Keratinocyte (primary cell): ENCODE results near the gene PCNX1. TPM values are rescaled to one million over a fixed set of nuclear protein-coding genes. Genes with fewer than 3 reads are reported as not detected.

ENCODE experiments used
- DNase-seq: peaks from one replicate; pipeline ENCODE4 v3.0.0-alpha.2; 2011; ENCODE audit warnings: low read depth, missing footprints, low spot score
- FAIRE-seq: peaks from 2 replicates; lab custom pipeline; 2011; peaks lifted over from hg19 to GRCh38; lab: Jason Lieb, UNC
- H2AFZ ChIP-seq: 2 replicates; pipeline ENCODE4 v1.6.0; 2012; ENCODE audit warnings: low read length, control low read depth, inconsistent platforms; ENCODE audit not compliant: control insufficient read depth
- H3K27ac ChIP-seq: 2 replicates; pipeline ENCODE4 v1.5.1; 2011; ENCODE audit warnings: low read length; ENCODE audit not compliant: control insufficient read depth, insufficient read depth
- H3K27me3 ChIP-seq: 3 replicates; pipeline ENCODE4 v1.6.0; 2011; ENCODE audit warnings: low read length; ENCODE audit not compliant: control insufficient read depth, insufficient read depth; ENCODE audit errors: extremely low read depth
- H3K36me3 ChIP-seq, 2 experiments: 2 replicates in 1 of 2; 3 replicates in 1 of 2; pipeline ENCODE4 v1.5.1; 2011; ENCODE audit warnings: low read length in 2 of 2, mild to moderate bottlenecking in 1 of 2; ENCODE audit not compliant: control insufficient read depth in 2 of 2, insufficient read depth in 2 of 2; ENCODE audit errors: extremely low read depth in 1 of 2
- H3K4me1 ChIP-seq: 3 replicates; pipeline ENCODE4 v1.5.1; 2011; ENCODE audit warnings: low read length; ENCODE audit not compliant: control insufficient read depth, insufficient read depth; ENCODE audit errors: extremely low read depth
- H3K4me2 ChIP-seq: 3 replicates; pipeline ENCODE4 v1.6.0; 2011; ENCODE audit warnings: low read depth, low read length; ENCODE audit not compliant: control insufficient read depth, insufficient read depth; ENCODE audit errors: extremely low read depth
- H3K4me3 ChIP-seq, 3 experiments: fragments of 200-600 bp in 1 of 3; sonication (generic) in 1 of 3; 2 replicates in 2 of 3; 3 replicates in 1 of 3; pipeline ENCODE4 v1.5.1; 2011 to 2016; ENCODE audit warnings: low read length in 3 of 3, mild to moderate bottlenecking in 3 of 3, control low read depth in 2 of 3, inconsistent platforms in 1 of 3, low read depth in 1 of 3, mixed read lengths in 1 of 3, mixed run types in 1 of 3, moderate library complexity in 1 of 3; ENCODE audit not compliant: control insufficient read depth in 2 of 3, insufficient read depth in 2 of 3; ENCODE audit errors: extremely low read depth in 1 of 3
- H3K79me2 ChIP-seq: 2 replicates; pipeline ENCODE4 v1.6.0; 2012; ENCODE audit warnings: low read length; ENCODE audit not compliant: control insufficient read depth, insufficient read depth
- H3K9ac ChIP-seq: 3 replicates; pipeline ENCODE4 v1.6.0; 2011; ENCODE audit warnings: low read length; ENCODE audit not compliant: control insufficient read depth, insufficient read depth; ENCODE audit errors: extremely low read depth
- H3K9me1 ChIP-seq: 3 replicates; pipeline ENCODE4 v1.6.0; 2011; ENCODE audit warnings: low read length; ENCODE audit not compliant: control insufficient read depth, insufficient read depth; ENCODE audit errors: extremely low read depth
- H3K9me3 ChIP-seq: 2 replicates; pipeline ENCODE4 v1.5.1; 2012; ENCODE audit warnings: low read depth, low read length; ENCODE audit not compliant: control insufficient read depth
- H4K20me1 ChIP-seq: 3 replicates; pipeline ENCODE4 v1.6.0; 2011; ENCODE audit warnings: low read length; ENCODE audit not compliant: control insufficient read depth, insufficient read depth; ENCODE audit errors: extremely low read depth
- CTCF ChIP-seq, 3 experiments: IDR thresholded peaks in 1 of 3; conservative IDR thresholded peaks in 1 of 3; optimal IDR thresholded peaks in 1 of 3; 2 replicates in 2 of 3; 3 replicates in 1 of 3; pipeline versions ENCODE3 to v1.5.1; 2011; ENCODE audit warnings: low read length in 3 of 3, mild to moderate bottlenecking in 3 of 3, moderate library complexity in 2 of 3, control low read depth in 1 of 3, inconsistent platforms in 1 of 3; ENCODE audit not compliant: insufficient read depth in 2 of 3; ENCODE audit errors: extremely low read depth in 1 of 3
- EZH2 ChIP-seq: IDR thresholded peaks from one replicate; pipeline ENCODE4 v1.6.1; 2012; ENCODE audit warnings: inconsistent platforms, mild to moderate bottlenecking, low read length, moderate library complexity
- dilution Hi-C: fragments of 300-500 bp; cut with MboI; formaldehyde crosslinking; loops from one replicate; pipeline ENCODE4 v1.7.0; 2020; ENCODE audit warnings: low sequenced_read_pairs; ENCODE audit not compliant: extremely low pct_ligation_motif_present
- polyA plus RNA-seq, 5 experiments: library from polyadenylated mRNA; depleted of rRNA in 3 of 5; stranded (reverse) in 3 of 5; stranded (forward) in 1 of 5; unstranded in 1 of 5; fragments of >200 nt; gene quantifications; 1 replicate in 1 of 5; 2 replicates in 3 of 5; 3 replicates in 1 of 5; pipeline versions ENCODE4 v1.2.1 to v1.2.3, GENCODE V29; 2011 to 2012; ENCODE audit warnings: missing spikeins in 2 of 5, low read depth in 1 of 5, low replicate concordance in 1 of 5

The PCNX1 gene
- polyA plus RNA-seq, 1 donor (not counting 4 experiments of a cell fraction or from before 2014, with no cell fraction given), result 39.8 TPM

- Histone ChIP-seq H4K20me1 (no peaks in the 10 kb centered on the region), H3K9me1 (no peaks in the 10 kb centered on the region), H2AFZ (no peak overlapping the region), H3K36me3 (no peaks in the 10 kb centered on the region), H3K27ac (no peak overlapping the region), H3K4me3 (no peak overlapping the region), H3K79me2 (no peaks in the 10 kb centered on the region), H3K9me3 (peaks cover 6% of the 10 kb centered on the region), H3K4me2 (no peak overlapping the region), H3K4me1 (no peaks in the 10 kb centered on the region), H3K9ac (no peak overlapping the region), H3K27me3 (no peaks in the 10 kb centered on the region)
- dilution Hi-C loops, result no loop called here
- TF ChIP-seq CTCF (optimal IDR thresholded peaks at IDR 0.05 in 1 of 3, IDR thresholded peaks at IDR 0.05 in 1 of 3, conservative IDR thresholded peaks at IDR 0.05 in 1 of 3; ENCODE audit: extremely low read depth in 1 of 3, insufficient read depth in 2 of 3, low read length in 3 of 3) (no peak), EZH2 (no peak)
- DNase-seq, result no peak
- FAIRE-seq, result no peak
Observed at GRCh38 chr14:71155743-71156142, 248.5 kb downstream of the PCNX1 start.

- no peak overlapping the region for H3K4me2 ChIP-seq
- H2AFZ ChIP-seq, result no peak overlapping the region
- no peaks in the 10 kb centered on the region for H3K9me1 ChIP-seq
- H3K27me3 ChIP-seq, result no peaks in the 10 kb centered on the region
- no peaks in the 10 kb centered on the region for H4K20me1 ChIP-seq
- FAIRE-seq, result no peak
- H3K9me3 ChIP-seq, result peaks cover 3% of the 10 kb centered on the region
- no peaks in the 10 kb centered on the region for H3K36me3 ChIP-seq
- H3K9ac ChIP-seq, result no peak overlapping the region
- H3K4me1 ChIP-seq, result peaks cover 17% of the 10 kb centered on the region
- DNase-seq, result no peak
- no peak for TF ChIP-seq CTCF (optimal IDR thresholded peaks at IDR 0.05 in 1 of 3, IDR thresholded peaks at IDR 0.05 in 1 of 3, conservative IDR thresholded peaks at IDR 0.05 in 1 of 3; ENCODE audit: extremely low read depth in 1 of 3, insufficient read depth in 2 of 3, low read length in 3 of 3)
- no peak for TF ChIP-seq EZH2
- dilution Hi-C loops, result no loop called here
- no peaks in the 10 kb centered on the region for H3K79me2 ChIP-seq
- H3K4me3 ChIP-seq, result no peak overlapping the region
- no peak overlapping the region for H3K27ac ChIP-seq
Observed at GRCh38 chr14:71163050-71163841, 256.0 kb downstream of the PCNX1 start.
